ENCODE results near the gene TSPYL4. TPM values are rescaled to one million over a fixed set of nuclear protein-coding genes. Genes with fewer than 3 reads are reported as not detected.

Gene TSPYL4
- total and polyA plus RNA-seq, 2 of the 8 experiments (the other 6 are each of a cell fraction or from before 2014, with no cell fraction given): 20.5 to 22.6 TPM

DNA sequence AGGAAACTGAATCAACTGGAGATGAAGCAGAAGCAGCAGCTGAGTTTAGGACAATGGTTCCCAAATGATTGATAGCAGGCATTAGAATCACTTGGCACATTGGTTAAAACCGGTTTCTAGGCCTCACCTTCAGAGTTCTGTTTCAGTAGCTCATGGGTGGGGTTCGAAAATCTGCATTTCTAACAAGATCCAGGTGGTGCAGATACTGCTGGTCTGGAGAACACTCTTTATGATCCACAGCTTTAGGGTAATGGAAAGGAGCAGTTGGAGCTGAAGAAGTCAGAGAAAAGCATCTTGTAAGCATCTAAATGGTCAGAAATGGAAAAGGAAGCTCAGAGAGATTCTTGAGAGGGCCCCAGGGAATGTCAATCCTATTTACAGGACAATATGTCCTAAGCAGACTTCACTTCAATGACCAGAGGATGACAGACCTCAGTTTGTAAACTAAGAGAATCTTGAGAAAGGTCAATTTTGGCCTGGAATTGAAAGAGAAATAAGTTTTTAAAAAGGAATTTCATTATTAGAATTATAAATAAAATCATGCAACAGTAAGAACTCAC, 17.4 kb upstream of the TSPYL4 start:
- Histone ChIP-seq H3K18ac (ENCODE audit: extremely low read depth, low read length) (no peak overlapping the region), H3K14ac (ENCODE audit: insufficient read length) (no peak overlapping the region), H2BK12ac (ENCODE audit: low read depth, low read length) (no peak overlapping the region), H4K20me1 (replicated peaks in 1 of 2; ENCODE audit: control insufficient read depth in 1 of 2, insufficient read depth in 2 of 2, low read length in 2 of 2) (peaks cover 0 to 2% of the 10 kb centered on the region in 2 experiments), H3K9me3 (ENCODE audit: insufficient read depth in 2 of 2, low read depth in 1 of 2, low read length in 1 of 2) (no peaks in the 10 kb centered on the region), H3K23ac (ENCODE audit: insufficient read length) (no peak overlapping the region), H3K79me1 (ENCODE audit: low read depth, low read length) (no peaks in the 10 kb centered on the region), H2AFZ (ENCODE audit: low read length) (no peak overlapping the region), H3K4me2 (ENCODE audit: insufficient read depth in 1 of 2, low read depth in 2 of 2, low read length in 2 of 2) (peak overlapping the region; percentile 31 to 33; a peak in 3 of 4 replicates), H3K9ac (replicated peaks in 1 of 4; ENCODE audit: extremely low read depth in 1 of 4, low read depth in 3 of 4, low read length in 3 of 4) (no peak overlapping the region), H3K36me3 (ENCODE audit: control insufficient read depth in 2 of 4, insufficient read depth in 4 of 4, low read length in 3 of 4) (no peaks in the 10 kb centered on the region; a peak in 1 of 8 replicates), H3K4me1 (replicated peaks in 1 of 4; ENCODE audit: control insufficient read depth in 3 of 4, insufficient read depth in 4 of 4, low read length in 3 of 4) (peaks cover 0 to 10% (median 7%) of the 10 kb centered on the region in 4 experiments; a peak in 5 of 7 replicates), H3K27me3 (replicated peaks in 1 of 4; ENCODE audit: control insufficient read depth in 3 of 4, extremely low read depth in 1 of 4, insufficient read depth in 3 of 4, low read length in 3 of 4) (no peaks in the 10 kb centered on the region), H4K8ac (ENCODE audit: extremely low read depth, insufficient read depth, low read length) (no peak overlapping the region), H3K23me2 (ENCODE audit: low read depth, low read length) (no peaks in the 10 kb centered on the region), H2BK15ac (ENCODE audit: low read length) (no peak overlapping the region), H2AK5ac (ENCODE audit: low read depth, low read length) (no peak overlapping the region), H3K56ac (replicated peaks; ENCODE audit: insufficient read length, low read depth, low read length) (no peak overlapping the region), H3K79me2 (ENCODE audit: control insufficient read depth in 1 of 2, insufficient read depth in 2 of 2, low read length in 2 of 2) (peaks cover 0 to 16% of the 10 kb centered on the region in 2 experiments; a peak in 2 of 4 replicates), H3K4me3 (ENCODE audit: extremely low read depth in 1 of 4, insufficient read depth in 2 of 4, low read depth in 3 of 4, low read length in 4 of 4) (peak overlapping the region in 1 of 4 experiments; percentile 11; a peak in 2 of 8 replicates), H2BK20ac (ENCODE audit: low read length) (no peak overlapping the region), H2BK120ac (replicated peaks; ENCODE audit: low read depth, low read length) (no peak overlapping the region), H3K27ac (ENCODE audit: low read depth, low read length) (no peak overlapping the region), H4K5ac (ENCODE audit: insufficient read length, low read depth, low read length) (no peak overlapping the region), H4K91ac (replicated peaks; ENCODE audit: insufficient read length, low read length) (no peak overlapping the region), H3K4ac (replicated peaks; ENCODE audit: insufficient read length, low read depth, low read length) (no peak overlapping the region), H2BK5ac (ENCODE audit: low read depth, low read length) (no peak overlapping the region)
- DNase-seq (ENCODE audit: low read depth in 1 of 2, low spot score in 2 of 2) (peak in 1 of 2 experiments; percentile 44), FAIRE-seq (no peak)
- CTCF ChIA-PET (ENCODE audit: partially characterized antibody): interaction anchor here (0.6 to 7.0 kb wide), 15 partner anchors 8 to 311 kb away, joined by 3 to 60 read pairs (median 4); partner anchors contain the start of gene TSPYL4
- POLR2A ChIA-PET (ENCODE audit: partially characterized antibody): interaction anchor here (0.9 to 3.5 kb wide), 5 partner anchors 9 to 258 kb away, joined by 3 to 25 read pairs (median 4); partner anchors contain the start of genes DSE and TSPYL1
- TF ChIP-seq ASH2L (IDR thresholded peaks at IDR 0.05; ENCODE audit: low read length) (peak; percentile 46), SP1 (IDR thresholded peaks at IDR 0.05; ENCODE audit: low read depth, low read length) (no peak)
- 25% methylated on average over 2 of the region's 2 CpGs; no CpG with 5 or more reads in 1 of the 2 experiments for WGBS, 2 experiments (ENCODE audit: extremely low coverage in 1 of 2, insufficient coverage in 1 of 2, insufficient read length in 1 of 2, insufficient replicate concordance in 2 of 2, low coverage in 1 of 2, low lambda C conversion rate in 2 of 2, missing lambda C conversion rate in 1 of 2)
